ENCODE results near the gene E2F3. TPM values are rescaled to one million over a fixed set of nuclear protein-coding genes. Genes with fewer than 3 reads are reported as not detected.
"Not testable (repeated sequence)": the region's sequence is repeated elsewhere in the genome, so short reads cannot be mapped to it uniquely, and the experiment has no call there.

Gene E2F3
- total and polyA plus RNA-seq, 5 donors from 2014 or later: 5.2 to 14.0 (median 8.4) TPM

DNA sequence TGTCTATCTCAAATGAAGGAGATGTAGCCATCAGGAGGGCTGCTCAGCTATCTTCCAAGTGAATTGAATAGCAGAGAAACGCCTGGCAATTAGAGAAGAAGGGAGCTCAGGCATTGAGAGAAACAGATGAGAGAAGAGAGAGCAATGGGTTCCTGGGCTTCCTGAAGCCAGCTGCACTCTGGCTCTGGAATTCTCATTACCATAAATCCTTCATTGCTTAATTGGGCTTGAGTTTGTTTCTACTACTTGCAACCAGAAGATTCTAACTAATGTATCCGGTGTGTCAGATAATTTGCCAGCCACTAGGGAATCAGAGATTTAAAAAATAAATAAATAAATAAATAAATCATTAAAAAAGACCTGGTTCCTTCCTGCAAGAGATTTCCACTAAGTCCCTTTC, 107.5 kb downstream of the E2F3 start:
- DNase-seq (no peak), ATAC-seq (ENCODE audit: low read depth in 2 of 2) (no peak)
- Histone ChIP-seq H3K4me1 (ENCODE audit: control insufficient read depth, insufficient read depth, low read length, poor library complexity, severe bottlenecking) (no peaks in the 10 kb centered on the region), H3K4me3 (ENCODE audit: low read depth, low read length) (no peak overlapping the region), H3K36me3 (ENCODE audit: control insufficient read depth, insufficient read depth, low read length) (no peaks in the 10 kb centered on the region), H3K9me3 (ENCODE audit: control insufficient read depth in 2 of 2, low read length in 2 of 2) (no peaks in the 10 kb centered on the region), H3K27ac (ENCODE audit: insufficient read depth, low read length, poor library complexity, severe bottlenecking) (no peak overlapping the region), H3K27me3 (ENCODE audit: control insufficient read depth, insufficient read depth, low read length) (peaks cover 3% of the 10 kb centered on the region)
- Mint-ChIP-seq H3K27me3 (peaks cover 6% of the 10 kb centered on the region), H3K27ac (no peak overlapping the region), H3K4me3 (no peak overlapping the region), H3K36me3 (peaks cover 4% of the 10 kb centered on the region), H3K9me3 (no peaks in the 10 kb centered on the region), H3K4me1 (no peaks in the 10 kb centered on the region)

DNA sequence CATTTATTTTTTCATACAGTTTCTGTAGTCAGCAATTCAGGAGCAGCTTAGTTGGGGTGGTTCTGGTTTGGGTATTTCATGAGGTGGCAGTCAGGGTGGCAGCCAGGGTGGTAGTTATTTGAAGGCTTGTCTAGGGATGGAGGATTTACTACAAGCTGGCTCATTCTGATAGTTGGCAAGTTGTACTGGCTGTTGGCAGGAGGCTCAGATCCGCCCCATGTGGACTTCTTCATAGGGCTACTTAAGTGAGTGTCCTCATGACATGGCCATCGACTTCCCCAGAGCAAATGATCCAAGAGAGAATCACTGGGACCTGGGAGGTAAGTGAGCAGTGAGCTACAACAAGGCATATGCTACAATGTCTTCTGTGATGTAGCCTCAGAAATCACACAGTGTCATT, 110.2 kb downstream of the E2F3 start:
- Histone ChIP-seq H3K27ac (ENCODE audit: insufficient read depth, low read length, poor library complexity, severe bottlenecking) (no peak overlapping the region), H3K36me3 (ENCODE audit: control insufficient read depth, insufficient read depth, low read length) (no peaks in the 10 kb centered on the region), H3K4me1 (ENCODE audit: control insufficient read depth, insufficient read depth, low read length, poor library complexity, severe bottlenecking) (no peaks in the 10 kb centered on the region), H3K27me3 (ENCODE audit: control insufficient read depth, insufficient read depth, low read length) (peaks cover 3% of the 10 kb centered on the region), H3K4me3 (ENCODE audit: low read depth, low read length) (no peak overlapping the region), H3K9me3 (ENCODE audit: control insufficient read depth in 2 of 2, low read length in 2 of 2) (no peaks in the 10 kb centered on the region)
- Mint-ChIP-seq H3K4me3 (no peak overlapping the region), H3K4me1 (no peaks in the 10 kb centered on the region), H3K9me3 (peaks cover 0 to 2% (median 0%) of the 10 kb centered on the region in 7 donors), H3K27me3 (peaks cover 11% of the 10 kb centered on the region), H3K36me3 (peaks cover 4% of the 10 kb centered on the region), H3K27ac (no peak overlapping the region)
- DNase-seq (no peak), ATAC-seq (ENCODE audit: low read depth in 2 of 2) (no peak)

DNA sequence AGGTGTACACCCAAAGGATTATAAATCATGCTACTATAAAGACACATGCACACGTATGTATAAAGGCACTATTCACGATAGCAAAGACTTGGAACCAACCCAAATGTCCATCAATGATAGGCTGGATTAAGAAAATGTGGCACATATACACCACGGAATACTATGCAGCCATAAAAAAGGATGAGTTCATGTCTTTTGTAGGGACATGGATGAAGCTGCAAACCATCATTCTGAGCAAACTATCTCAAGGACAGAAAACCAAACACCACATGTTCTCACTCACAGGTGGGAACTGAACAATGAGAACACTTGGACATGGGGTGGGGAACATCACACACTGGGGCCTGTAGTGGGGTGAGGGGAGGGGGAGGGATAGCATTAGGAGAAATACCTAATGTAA, 123.5 kb downstream of the E2F3 start:
- peaks cover 39% of the 10 kb centered on the region for H3K27me3 Mint-ChIP-seq
- DNase-seq; H3K4me3 ChIP-seq (ENCODE audit: low read depth, low read length); H3K27ac ChIP-seq (ENCODE audit: insufficient read depth, low read length, poor library complexity, severe bottlenecking); H3K9me3 ChIP-seq (ENCODE audit: control insufficient read depth in 2 of 2, low read length in 2 of 2); H3K36me3 ChIP-seq (ENCODE audit: control insufficient read depth, insufficient read depth, low read length); H3K4me1 ChIP-seq (ENCODE audit: control insufficient read depth, insufficient read depth, low read length, poor library complexity, severe bottlenecking); H3K9me3 Mint-ChIP-seq; H3K4me3 Mint-ChIP-seq; ATAC-seq (ENCODE audit: low read depth in 2 of 2); H3K36me3 Mint-ChIP-seq; H3K27ac Mint-ChIP-seq; H3K27me3 ChIP-seq (ENCODE audit: control insufficient read depth, insufficient read depth, low read length): not testable (repeated sequence)
- peaks cover 5 to 13% (median 9%) of the 10 kb centered on the region in 4 donors for H3K4me1 Mint-ChIP-seq

DNA sequence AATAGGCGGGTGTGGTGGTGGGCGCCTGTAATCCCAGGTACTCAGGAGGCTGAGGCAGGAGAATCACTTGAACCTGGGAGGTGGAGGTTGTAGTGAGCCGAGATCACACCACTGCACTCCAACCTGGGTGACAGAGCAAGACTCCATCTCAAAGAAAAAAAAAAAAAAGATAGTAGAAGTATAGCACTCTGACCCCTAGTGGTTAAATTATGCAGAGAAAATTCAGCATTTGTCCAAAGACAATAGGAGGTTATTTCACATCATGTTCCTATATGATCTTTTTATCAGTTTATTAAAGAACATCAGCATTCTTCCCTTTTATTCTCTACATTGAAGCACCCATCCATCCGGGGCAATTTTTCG, 127.4 kb downstream of the E2F3 start:
- not testable (repeated sequence) for H3K9me3 Mint-ChIP-seq; H3K27ac ChIP-seq (ENCODE audit: insufficient read depth, low read length, poor library complexity, severe bottlenecking); H3K4me1 ChIP-seq (ENCODE audit: control insufficient read depth, insufficient read depth, low read length, poor library complexity, severe bottlenecking); H3K9me3 ChIP-seq (ENCODE audit: control insufficient read depth in 2 of 2, low read length in 2 of 2); H3K36me3 ChIP-seq (ENCODE audit: control insufficient read depth, insufficient read depth, low read length); H3K27ac Mint-ChIP-seq; H3K4me3 ChIP-seq (ENCODE audit: low read depth, low read length); H3K27me3 ChIP-seq (ENCODE audit: control insufficient read depth, insufficient read depth, low read length); H3K36me3 Mint-ChIP-seq
- Mint-ChIP-seq H3K4me1 (peaks cover 5 to 14% (median 11%) of the 10 kb centered on the region in 4 donors), H3K4me3 (peak overlapping the region in 2 of 4 donors; percentile 60 to 77), H3K27me3 (peaks cover 18% of the 10 kb centered on the region)
- peak; percentile 69 to 71 for ATAC-seq (ENCODE audit: low read depth in 2 of 2)
- DNase-seq: peak in 2 of 3 donors; percentile 67 to 72

DNA sequence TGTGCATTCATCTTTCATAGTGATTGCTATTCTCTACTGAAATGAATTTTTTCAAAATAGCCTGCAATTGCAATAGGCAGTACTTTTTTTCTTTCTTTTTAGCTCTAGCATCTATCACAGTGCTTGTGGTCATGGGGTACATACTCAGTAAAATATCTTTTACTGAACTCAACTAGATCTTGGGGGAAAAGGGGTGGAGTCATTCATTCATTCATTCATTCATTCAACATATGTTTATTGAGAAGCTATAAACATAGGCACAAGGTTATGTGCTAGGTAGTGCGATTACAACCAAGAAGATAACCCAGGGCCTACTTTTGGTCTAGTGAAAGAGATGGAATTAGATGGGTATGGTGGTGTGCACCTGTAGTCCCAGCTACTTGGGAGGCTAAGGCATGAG, 131.2 kb downstream of the E2F3 start:
- H3K27me3 Mint-ChIP-seq: peaks cover 6% of the 10 kb centered on the region
- H3K4me1 ChIP-seq (ENCODE audit: control insufficient read depth, insufficient read depth, low read length, poor library complexity, severe bottlenecking): peaks cover 18% of the 10 kb centered on the region
- H3K9me3 Mint-ChIP-seq: peaks cover 0 to under 1% (median 0%) of the 10 kb centered on the region in 7 donors
- no peaks in the 10 kb centered on the region for H3K36me3 ChIP-seq (ENCODE audit: control insufficient read depth, insufficient read depth, low read length)
- no peaks in the 10 kb centered on the region for H3K9me3 ChIP-seq (ENCODE audit: control insufficient read depth in 2 of 2, low read length in 2 of 2)
- no peak for DNase-seq
- H3K27me3 ChIP-seq (ENCODE audit: control insufficient read depth, insufficient read depth, low read length): no peaks in the 10 kb centered on the region
- H3K27ac Mint-ChIP-seq: peak overlapping the region in 1 of 3 donors; percentile 60
- H3K36me3 Mint-ChIP-seq: peaks cover 6% of the 10 kb centered on the region
- no peak for ATAC-seq (ENCODE audit: low read depth in 2 of 2)
- peak overlapping the region in 2 of 4 donors; percentile 23 to 56 for H3K4me3 Mint-ChIP-seq
- peaks cover 17 to 45% (median 31%) of the 10 kb centered on the region in 4 donors for H3K4me1 Mint-ChIP-seq
- no peak overlapping the region for H3K27ac ChIP-seq (ENCODE audit: insufficient read depth, low read length, poor library complexity, severe bottlenecking)
- no peak overlapping the region for H3K4me3 ChIP-seq (ENCODE audit: low read depth, low read length)

DNA sequence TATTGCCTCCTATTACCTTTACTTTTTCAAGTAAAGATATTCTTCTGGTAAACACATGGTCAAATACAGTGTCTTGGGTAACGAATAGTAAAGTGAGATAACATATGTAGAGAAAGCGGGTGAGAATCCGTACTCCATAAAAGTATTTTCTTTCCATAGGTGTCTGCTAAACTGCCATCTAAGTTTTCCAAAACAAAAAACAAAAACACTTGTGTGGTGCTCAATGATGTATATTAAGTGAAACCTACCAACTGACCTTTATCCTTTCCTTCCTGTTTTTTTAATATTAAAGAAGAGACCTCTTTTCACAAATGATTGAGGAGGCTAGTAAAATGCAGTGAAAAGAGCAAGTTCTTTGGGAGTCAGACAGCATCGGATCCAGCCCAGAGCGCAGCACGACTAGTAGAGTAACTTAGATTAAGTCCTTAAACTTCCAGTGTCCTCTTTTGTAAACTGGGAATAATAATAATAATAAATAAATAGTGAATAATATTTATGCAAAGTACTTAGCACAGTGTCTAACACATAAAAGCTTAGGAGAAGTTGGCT, 132.1 kb downstream of the E2F3 start:
- H3K4me3 ChIP-seq (ENCODE audit: low read depth, low read length): peak overlapping the region; percentile 97
- H3K4me3 Mint-ChIP-seq: peak overlapping the region; percentile 90 to 99 (median 98)
- H3K36me3 ChIP-seq (ENCODE audit: control insufficient read depth, insufficient read depth, low read length): peaks cover 2% of the 10 kb centered on the region
- peaks cover 21 to 47% (median 34%) of the 10 kb centered on the region in 4 donors for H3K4me1 Mint-ChIP-seq
- H3K9me3 Mint-ChIP-seq: no peaks in the 10 kb centered on the region
- peaks cover 6% of the 10 kb centered on the region for H3K27me3 Mint-ChIP-seq
- DNase-seq: no peak
- ATAC-seq (ENCODE audit: low read depth in 2 of 2): no peak
- H3K36me3 Mint-ChIP-seq: peaks cover 6% of the 10 kb centered on the region
- H3K27ac ChIP-seq (ENCODE audit: insufficient read depth, low read length, poor library complexity, severe bottlenecking): no peak overlapping the region
- H3K9me3 ChIP-seq (ENCODE audit: control insufficient read depth in 2 of 2, low read length in 2 of 2): no peaks in the 10 kb centered on the region
- H3K27ac Mint-ChIP-seq: peak overlapping the region; percentile 86 to 99 (median 99)
- H3K27me3 ChIP-seq (ENCODE audit: control insufficient read depth, insufficient read depth, low read length): no peaks in the 10 kb centered on the region
- peaks cover 13% of the 10 kb centered on the region for H3K4me1 ChIP-seq (ENCODE audit: control insufficient read depth, insufficient read depth, low read length, poor library complexity, severe bottlenecking)

DNA sequence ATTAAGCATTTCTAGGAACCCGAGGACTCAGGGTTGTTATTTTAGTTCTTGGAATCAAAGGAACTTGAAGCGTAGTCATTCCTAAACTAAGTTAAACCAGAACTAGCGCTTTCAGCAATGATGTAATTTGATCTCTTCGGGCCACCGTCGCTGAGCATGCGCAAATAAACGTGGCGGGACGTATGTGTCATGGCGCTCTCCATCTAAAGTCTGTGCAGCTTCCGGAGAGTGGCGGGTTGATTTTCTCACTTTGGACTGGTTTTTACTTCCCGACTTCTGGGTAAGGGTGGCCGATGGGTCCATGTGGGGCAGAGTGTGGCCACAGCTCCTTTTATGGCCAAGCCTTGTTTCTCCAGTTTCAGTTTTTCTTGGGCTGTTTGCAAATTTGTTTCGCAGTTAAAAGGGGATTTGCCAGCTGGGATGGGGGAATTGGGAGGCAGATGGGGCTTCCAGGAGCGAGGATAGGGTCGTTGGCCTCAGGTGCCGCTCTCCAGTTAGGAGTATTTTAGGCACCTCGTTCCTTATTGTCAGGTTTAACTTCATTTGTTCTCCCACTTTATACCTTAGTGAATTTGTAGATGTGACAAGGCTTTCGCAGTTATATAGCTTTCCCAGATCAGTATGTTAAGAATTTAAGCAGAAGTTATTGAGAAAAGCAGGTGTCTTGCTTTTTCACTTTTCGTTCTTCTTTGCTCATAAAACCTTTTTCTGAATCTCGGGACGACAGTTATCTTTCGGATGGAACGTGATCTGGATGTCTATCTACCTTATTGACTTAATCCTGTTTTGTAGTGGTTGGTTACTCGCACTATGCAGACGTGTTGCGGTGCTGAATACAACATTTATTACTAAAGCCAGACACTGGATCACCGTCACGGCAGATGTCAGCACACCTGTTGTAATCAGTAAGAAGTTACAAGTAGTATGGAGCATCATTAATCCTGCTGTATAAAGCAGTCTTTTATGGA, 132.9 kb downstream of the E2F3 start, which contains the start of gene CDKAL1:
TSS of gene CDKAL1 (plus strand) at position 163 of the 968 bp plus-strand sequence. CDS start 11,894 bp downstream, outside the sequence.
- Histone ChIP-seq H3K27me3 (ENCODE audit: control insufficient read depth, insufficient read depth, low read length) (no peaks in the 10 kb centered on the region), H3K27ac (ENCODE audit: insufficient read depth, low read length, poor library complexity, severe bottlenecking) (peak within 1 kb of the TSS; percentile 85), H3K4me1 (ENCODE audit: control insufficient read depth, insufficient read depth, low read length, poor library complexity, severe bottlenecking) (peaks cover 13% of the 10 kb centered on the region), H3K4me3 (ENCODE audit: low read depth, low read length) (peak within 1 kb of the TSS; percentile 97), H3K9me3 (ENCODE audit: control insufficient read depth in 2 of 2, low read length in 2 of 2) (no peaks in the 10 kb centered on the region), H3K36me3 (ENCODE audit: control insufficient read depth, insufficient read depth, low read length) (peaks cover 7% of the 10 kb centered on the region)
- ATAC-seq (ENCODE audit: low read depth in 2 of 2) (peak; percentile 87 to 89), DNase-seq (peak; percentile 82 to 97 (median 88))
- Mint-ChIP-seq H3K27me3 (no peaks in the 10 kb centered on the region), H3K4me3 (peak within 1 kb of the TSS; percentile 90 to 99 (median 98)), H3K36me3 (peaks cover 9% of the 10 kb centered on the region), H3K9me3 (no peaks in the 10 kb centered on the region), H3K4me1 (peaks cover 18 to 49% (median 36%) of the 10 kb centered on the region in 4 donors), H3K27ac (peak within 1 kb of the TSS; percentile 99)
